A673 (cell line): ENCODE measurements around the gene ADA.

Experiments
- EZH2 ChIP-seq: fragments of 200-600 bp; sonication (generic); IDR thresholded peaks from 2 replicates; pipeline ENCODE4 v1.6.1; 2017; ENCODE audit warnings: borderline replicate concordance, low read depth, mild to moderate bottlenecking, mixed read lengths, antibody characterized with exemption, low read length; ENCODE audit not compliant: poor library complexity, severe bottlenecking
- TF ChIP-seq, protein P1 (sequence below): fragments of 300-800, 200-600 bp; sonication (generic); conservative IDR thresholded peaks from 2 replicates; pipeline ENCODE4 v1.5.1; 2017; ENCODE audit warnings: low read depth, mild to moderate bottlenecking, antibody characterized with exemption, low read length, moderate library complexity, mixed read lengths

DNA sequence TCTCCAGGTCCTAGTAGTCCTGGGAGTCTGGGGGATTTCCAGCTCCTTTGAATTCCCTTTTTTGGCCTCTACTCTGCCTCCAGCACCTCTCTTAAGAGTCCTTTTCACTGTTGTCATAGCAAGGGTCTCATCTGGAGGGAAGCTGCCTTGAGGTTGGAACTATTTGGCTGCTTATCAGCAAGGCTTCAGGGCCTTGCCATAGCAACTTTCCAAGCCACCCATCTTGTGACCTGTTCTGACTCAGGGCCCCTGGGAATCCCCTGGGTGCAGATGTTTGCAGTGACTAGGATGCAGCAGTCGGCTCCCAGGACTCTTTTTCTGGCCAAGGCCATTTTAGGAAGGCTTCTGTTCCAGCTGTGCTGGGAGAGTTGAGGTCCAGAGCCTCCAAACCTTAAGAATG is 56.8 kb downstream of the ADA start:
- TF ChIP-seq, protein P1, sequence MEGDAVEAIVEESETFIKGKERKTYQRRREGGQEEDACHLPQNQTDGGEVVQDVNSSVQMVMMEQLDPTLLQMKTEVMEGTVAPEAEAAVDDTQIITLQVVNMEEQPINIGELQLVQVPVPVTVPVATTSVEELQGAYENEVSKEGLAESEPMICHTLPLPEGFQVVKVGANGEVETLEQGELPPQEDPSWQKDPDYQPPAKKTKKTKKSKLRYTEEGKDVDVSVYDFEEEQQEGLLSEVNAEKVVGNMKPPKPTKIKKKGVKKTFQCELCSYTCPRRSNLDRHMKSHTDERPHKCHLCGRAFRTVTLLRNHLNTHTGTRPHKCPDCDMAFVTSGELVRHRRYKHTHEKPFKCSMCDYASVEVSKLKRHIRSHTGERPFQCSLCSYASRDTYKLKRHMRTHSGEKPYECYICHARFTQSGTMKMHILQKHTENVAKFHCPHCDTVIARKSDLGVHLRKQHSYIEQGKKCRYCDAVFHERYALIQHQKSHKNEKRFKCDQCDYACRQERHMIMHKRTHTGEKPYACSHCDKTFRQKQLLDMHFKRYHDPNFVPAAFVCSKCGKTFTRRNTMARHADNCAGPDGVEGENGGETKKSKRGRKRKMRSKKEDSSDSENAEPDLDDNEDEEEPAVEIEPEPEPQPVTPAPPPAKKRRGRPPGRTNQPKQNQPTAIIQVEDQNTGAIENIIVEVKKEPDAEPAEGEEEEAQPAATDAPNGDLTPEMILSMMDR = no peak
- TF ChIP-seq EZH2 = no peak
